HFF-Myc (cell line): Measurements from ENCODE around the gene ARID5A.

Experiments
- DNase-seq: peaks from one replicate; pipeline ENCODE4 v3.0.0-alpha.2; 2011; ENCODE audit warnings: low read depth; ENCODE audit errors: extremely low read depth
- H3K4me3 ChIP-seq: replicated peaks from 2 replicates; pipeline ENCODE4 v1.5.1; 2011; ENCODE audit warnings: low read depth, mild to moderate bottlenecking, control low read depth, low read length
- CTCF ChIP-seq: IDR thresholded peaks from 2 replicates; pipeline ENCODE4 v1.5.1; 2012; ENCODE audit warnings: mild to moderate bottlenecking, low read depth, low read length, control low read depth; ENCODE audit errors: missing control alignments

Gene ARID5A

GRCh38 chr2:96511851-96512250, 24.7 kb upstream of the ARID5A start:
- H3K4me3 ChIP-seq: no peak overlapping the region
- no peak for TF ChIP-seq CTCF
- DNase-seq: no peak

DNA sequence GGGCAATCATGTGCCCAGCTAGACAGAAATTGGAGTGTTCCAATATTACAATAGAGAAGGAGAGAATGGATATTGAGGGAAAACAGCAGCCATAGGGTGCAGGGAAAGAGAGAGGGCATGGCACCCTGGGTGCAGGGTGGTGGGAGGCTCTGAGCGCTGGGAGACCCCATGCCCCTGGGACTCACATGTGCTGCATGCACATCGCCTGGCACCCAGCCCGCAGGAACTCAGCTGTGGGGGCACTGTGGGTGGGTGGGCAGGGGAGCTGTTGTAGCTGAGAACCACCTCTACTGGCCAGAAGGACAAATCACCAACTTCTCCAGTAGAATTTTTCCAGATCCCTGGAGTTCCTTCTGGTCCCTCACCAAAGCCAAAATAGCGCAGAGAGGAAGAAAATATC, 24.2 kb upstream of the ARID5A start:
- no peak overlapping the region for H3K4me3 ChIP-seq
- TF ChIP-seq CTCF: no peak
- DNase-seq: no peak

DNA sequence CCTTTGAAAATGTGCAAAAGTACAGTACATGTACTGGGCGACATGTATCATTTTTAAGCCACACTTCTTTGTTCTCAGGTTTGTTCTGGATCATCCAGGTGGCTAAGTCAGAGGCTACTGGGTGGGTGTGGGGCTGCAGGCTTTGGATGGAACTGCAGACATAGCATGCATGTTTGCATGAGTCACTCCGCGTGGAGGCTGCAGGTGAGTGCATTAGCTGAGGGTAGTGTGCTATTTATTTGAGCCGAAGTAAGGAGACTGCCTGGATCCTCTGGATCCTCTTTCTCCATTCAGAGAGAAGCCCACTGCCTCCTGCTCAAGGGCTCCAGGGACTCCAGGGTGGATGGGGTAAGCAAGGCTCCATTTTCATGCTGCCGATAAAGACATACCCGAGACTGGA, 22.0 kb upstream of the ARID5A start:
- TF ChIP-seq CTCF: no peak
- no peak overlapping the region for H3K4me3 ChIP-seq
- no peak for DNase-seq

DNA sequence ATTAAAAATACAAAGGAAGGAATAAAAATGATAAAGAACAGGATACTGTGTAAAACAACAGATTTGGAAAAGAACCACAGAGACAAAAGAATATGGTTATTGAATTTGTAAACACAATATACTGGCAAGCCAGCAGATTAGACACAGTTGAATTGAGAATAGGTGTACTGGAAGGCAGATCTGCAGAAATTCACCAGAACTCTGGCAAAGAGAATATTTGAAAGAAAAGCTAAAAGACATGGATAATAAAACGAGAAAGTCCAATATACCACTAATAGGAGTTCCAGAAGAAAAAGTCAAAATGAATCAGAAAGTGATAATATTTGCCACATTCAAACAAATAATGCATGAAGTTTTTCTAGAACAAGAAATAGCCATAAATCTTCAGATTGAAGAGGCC, 19.5 kb upstream of the ARID5A start:
- no peak for TF ChIP-seq CTCF
- no peak overlapping the region for H3K4me3 ChIP-seq
- no peak for DNase-seq

GRCh38 chr2:96520231-96520630, 16.3 kb upstream of the ARID5A start:
- no peak for TF ChIP-seq CTCF
- H3K4me3 ChIP-seq: no peak overlapping the region
- no peak for DNase-seq

GRCh38 chr2:96520697-96521096, 15.9 kb upstream of the ARID5A start:
- no peak overlapping the region for H3K4me3 ChIP-seq
- no peak for TF ChIP-seq CTCF
- no peak for DNase-seq

- no peak for TF ChIP-seq CTCF
- H3K4me3 ChIP-seq: no peak overlapping the region
- DNase-seq: no peak
These were observed 15.3 kb upstream of the ARID5A start for GRCh38 chr2:96521219-96521618.
